GM23338 (cell line): ENCODE measurements around the gene MAPKAPK3. TPM values are rescaled to one million over a fixed set of nuclear protein-coding genes. Genes with fewer than 3 reads are reported as not detected.

Source experiments
- ATAC-seq: fragments of 200-7000 bp; cut with Tn5 transposase; 3 replicates; pipeline ENCODE4 v1.9.1; 2020
- DNase-seq: peaks from one replicate; pipeline ENCODE4 v3.0.0-alpha.2; 2015; ENCODE audit warnings: low spot score
- H2AFZ ChIP-seq: fragments of 200-600 bp; sonication (generic); 2 replicates; pipeline ENCODE4 v1.8.0; 2016; ENCODE audit warnings: antibody characterized with exemption, mild to moderate bottlenecking, moderate library complexity
- H3F3A ChIP-seq: fragments of 200-600 bp; sonication (generic); replicated peaks from 2 replicates; pipeline ENCODE4 v1.8.0; 2017; ENCODE audit warnings: antibody characterized with exemption, mixed run types, low read depth
- H3K27ac ChIP-seq: fragments of 200-600 bp; sonication (generic); 2 replicates; pipeline ENCODE4 v1.6.1; 2016; ENCODE audit warnings: low read depth
- H3K27me3 ChIP-seq: fragments of 200-600 bp; sonication (generic); 2 replicates; pipeline ENCODE4 v1.8.0; 2016; ENCODE audit warnings: mild to moderate bottlenecking, mixed run types, moderate library complexity; ENCODE audit not compliant: insufficient read depth
- H3K36me3 ChIP-seq: fragments of 200-600 bp; sonication (generic); 2 replicates; pipeline ENCODE4 v1.8.0; 2016; ENCODE audit warnings: mild to moderate bottlenecking; ENCODE audit not compliant: insufficient read depth
- H3K4me1 ChIP-seq: fragments of 200-600 bp; sonication (generic); 2 replicates; pipeline ENCODE4 v1.8.0; 2016; ENCODE audit warnings: mild to moderate bottlenecking, moderate library complexity; ENCODE audit not compliant: insufficient read depth
- H3K4me2 ChIP-seq: fragments of 200-600 bp; sonication (generic); 2 replicates; pipeline ENCODE4 v1.7.1; 2017; ENCODE audit warnings: mixed run types
- H3K4me3 ChIP-seq: fragments of 200-600 bp; sonication (generic); 2 replicates; pipeline ENCODE4 v1.6.1; 2016; ENCODE audit warnings: mixed run types
- H3K79me2 ChIP-seq: fragments of 200-600 bp; sonication (generic); replicated peaks from 2 replicates; pipeline ENCODE4 v1.8.0; 2017; ENCODE audit warnings: mild to moderate bottlenecking; ENCODE audit not compliant: insufficient read depth
- H3K9me2 ChIP-seq: fragments of 200-600 bp; sonication (generic); 2 replicates; pipeline ENCODE4 v1.8.0; 2017; ENCODE audit not compliant: insufficient read depth
- H4K20me1 ChIP-seq: fragments of 200-600 bp; sonication (generic); replicated peaks from 2 replicates; pipeline ENCODE4 v1.8.0; 2017; ENCODE audit warnings: mild to moderate bottlenecking; ENCODE audit not compliant: insufficient read depth
- H3K27ac Mint-ChIP-seq: 2 replicates; pipeline ENCODE4 v1.8.0; 2020; ENCODE audit warnings: inconsistent platforms, mild to moderate bottlenecking, moderate library complexity, mixed read lengths
- H3K27me3 Mint-ChIP-seq: 3 replicates; pipeline ENCODE4 v1.8.0; 2022; ENCODE audit warnings: low read depth, mild to moderate bottlenecking, moderate library complexity, mixed read lengths, inconsistent platforms; ENCODE audit not compliant: insufficient read depth, poor library complexity
- H3K36me3 Mint-ChIP-seq: 3 replicates; pipeline ENCODE4 v1.8.0; 2021; ENCODE audit warnings: low read depth, mild to moderate bottlenecking, inconsistent platforms, moderate library complexity, mixed read lengths
- H3K4me1 Mint-ChIP-seq: 3 replicates; pipeline ENCODE4 v1.8.0; 2020; ENCODE audit warnings: mild to moderate bottlenecking, inconsistent platforms, mixed read lengths
- H3K4me3 Mint-ChIP-seq: 3 replicates; pipeline ENCODE4 v1.8.0; 2021; ENCODE audit warnings: moderate library complexity, mild to moderate bottlenecking, inconsistent platforms, mixed read lengths
- H3K9me3 Mint-ChIP-seq: 3 replicates; pipeline ENCODE4 v1.8.0; 2020; ENCODE audit warnings: moderate library complexity, mild to moderate bottlenecking, inconsistent platforms, mixed read lengths
- CREB1 ChIP-seq: fragments of 250-450 bp; sonication (Bioruptor Pico); IDR thresholded peaks from 2 replicates; pipeline ENCODE4 v1.5.0; 2020; ENCODE audit warnings: low read depth, mild to moderate bottlenecking, moderate library complexity
- EZH2 ChIP-seq: fragments of 200-600 bp; sonication (generic); IDR thresholded peaks from one replicate; pipeline ENCODE4 v1.8.0; 2017; ENCODE audit warnings: antibody characterized with exemption, mild to moderate bottlenecking, low read depth; ENCODE audit not compliant: unreplicated experiment
- EZH2phosphoT487 ChIP-seq: fragments of 200-600 bp; sonication (generic); IDR thresholded peaks from one replicate; pipeline ENCODE4 v1.8.1; 2018; ENCODE audit warnings: antibody characterized with exemption; ENCODE audit not compliant: unreplicated experiment
- JUNB ChIP-seq: IDR thresholded peaks from one replicate; pipeline ENCODE4 v1.6.1; 2016; ENCODE audit warnings: antibody characterized with exemption; ENCODE audit not compliant: unreplicated experiment
- POLR2AphosphoS5 ChIP-seq: IDR thresholded peaks from 2 replicates; pipeline ENCODE4 v1.6.1; 2016; ENCODE audit warnings: antibody characterized with exemption, low read depth
- STAT1 ChIP-seq: IDR thresholded peaks from one replicate; pipeline ENCODE4 v1.6.1; 2016; ENCODE audit warnings: antibody characterized with exemption; ENCODE audit not compliant: unreplicated experiment
- polyA plus RNA-seq: library from polyadenylated mRNA; unstranded; fragments of >200 nt; fragmentation: Nextera tagmentation; extraction: Ambion mirVana; gene quantifications from 2 replicates; pipeline ENCODE4 v1.2.1, GENCODE V29; 2016
- total RNA-seq: library from RNA; depleted of rRNA; stranded (reverse); fragments of >200 nt; shearing (Covaris generic); gene quantifications from 2 replicates; pipeline ENCODE4 v1.2.3, GENCODE V29; 2014
- TF ChIP-seq, protein P1 (sequence below): fragments of 250-450 bp; sonication (Bioruptor Pico); IDR thresholded peaks from 2 replicates; pipeline ENCODE4 v1.5.0; 2020; ENCODE audit warnings: mild to moderate bottlenecking, moderate library complexity
- TF ChIP-seq, protein P2 (sequence below): IDR thresholded peaks from one replicate; pipeline ENCODE4 v1.6.1; 2018; ENCODE audit warnings: antibody characterized with exemption; ENCODE audit not compliant: unreplicated experiment
- TF ChIP-seq, protein P3 (sequence below), 2 experiments: fragments of 200-600 bp in 1 of 2; sonication (generic) in 1 of 2; conservative IDR thresholded peaks; 2 replicates each; pipeline versions ENCODE4 v1.5.1 to v1.6.1; 2016 to 2017; ENCODE audit warnings: antibody characterized with exemption in 2 of 2, low read depth in 2 of 2, mild to moderate bottlenecking in 2 of 2, moderate library complexity in 1 of 2

MAPKAPK3 gene
- total and polyA plus RNA-seq, 2 experiments from 2014 or later = 16.5 to 51.1 TPM

DNA sequence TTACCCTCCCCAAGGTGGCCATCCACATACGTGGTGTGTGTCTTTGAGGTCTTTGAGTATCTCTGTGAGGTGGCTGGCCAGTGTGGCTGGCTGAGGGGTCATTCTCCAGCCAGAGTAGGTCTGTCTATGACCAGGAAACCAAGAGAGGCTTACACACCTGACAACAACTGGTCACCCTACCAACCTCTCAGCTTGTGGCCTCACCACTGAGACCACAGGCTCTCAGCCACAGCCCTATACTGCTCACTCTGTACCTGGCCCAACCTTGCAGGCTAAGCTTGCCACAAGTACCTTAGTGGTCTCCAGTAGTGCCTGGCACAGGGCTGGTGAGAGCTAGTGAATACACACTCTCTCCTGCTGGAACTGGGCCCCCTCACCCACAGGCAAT, 42.5 kb upstream of the MAPKAPK3 start:
- Histone ChIP-seq H4K20me1 (no peaks in the 10 kb centered on the region), H3K4me1 (no peaks in the 10 kb centered on the region; the same call in 1 of the 2 replicates), H3K4me3 (no peak overlapping the region), H2AFZ (no peak overlapping the region), H3K9me2 (no peaks in the 10 kb centered on the region), H3F3A (peaks cover 10% of the 10 kb centered on the region), H3K36me3 (no peaks in the 10 kb centered on the region), H3K27ac (no peak overlapping the region), H3K79me2 (peaks cover 7% of the 10 kb centered on the region; the same call in 1 of the 2 replicates), H3K4me2 (no peak overlapping the region), H3K27me3 (no peaks in the 10 kb centered on the region)
- Mint-ChIP-seq H3K9me3 (no peaks in the 10 kb centered on the region), H3K4me1 (0 out of 3 replicates have a peak, but pooled peaks cover 2% of the 10 kb centered on the region), H3K27me3 (peaks cover 3% of the 10 kb centered on the region), H3K36me3 (no peaks in the 10 kb centered on the region), H3K27ac (no peak overlapping the region), H3K4me3 (no peak overlapping the region)
- DNase-seq (no peak), ATAC-seq (no peak)
- TF ChIP-seq, protein P1, sequence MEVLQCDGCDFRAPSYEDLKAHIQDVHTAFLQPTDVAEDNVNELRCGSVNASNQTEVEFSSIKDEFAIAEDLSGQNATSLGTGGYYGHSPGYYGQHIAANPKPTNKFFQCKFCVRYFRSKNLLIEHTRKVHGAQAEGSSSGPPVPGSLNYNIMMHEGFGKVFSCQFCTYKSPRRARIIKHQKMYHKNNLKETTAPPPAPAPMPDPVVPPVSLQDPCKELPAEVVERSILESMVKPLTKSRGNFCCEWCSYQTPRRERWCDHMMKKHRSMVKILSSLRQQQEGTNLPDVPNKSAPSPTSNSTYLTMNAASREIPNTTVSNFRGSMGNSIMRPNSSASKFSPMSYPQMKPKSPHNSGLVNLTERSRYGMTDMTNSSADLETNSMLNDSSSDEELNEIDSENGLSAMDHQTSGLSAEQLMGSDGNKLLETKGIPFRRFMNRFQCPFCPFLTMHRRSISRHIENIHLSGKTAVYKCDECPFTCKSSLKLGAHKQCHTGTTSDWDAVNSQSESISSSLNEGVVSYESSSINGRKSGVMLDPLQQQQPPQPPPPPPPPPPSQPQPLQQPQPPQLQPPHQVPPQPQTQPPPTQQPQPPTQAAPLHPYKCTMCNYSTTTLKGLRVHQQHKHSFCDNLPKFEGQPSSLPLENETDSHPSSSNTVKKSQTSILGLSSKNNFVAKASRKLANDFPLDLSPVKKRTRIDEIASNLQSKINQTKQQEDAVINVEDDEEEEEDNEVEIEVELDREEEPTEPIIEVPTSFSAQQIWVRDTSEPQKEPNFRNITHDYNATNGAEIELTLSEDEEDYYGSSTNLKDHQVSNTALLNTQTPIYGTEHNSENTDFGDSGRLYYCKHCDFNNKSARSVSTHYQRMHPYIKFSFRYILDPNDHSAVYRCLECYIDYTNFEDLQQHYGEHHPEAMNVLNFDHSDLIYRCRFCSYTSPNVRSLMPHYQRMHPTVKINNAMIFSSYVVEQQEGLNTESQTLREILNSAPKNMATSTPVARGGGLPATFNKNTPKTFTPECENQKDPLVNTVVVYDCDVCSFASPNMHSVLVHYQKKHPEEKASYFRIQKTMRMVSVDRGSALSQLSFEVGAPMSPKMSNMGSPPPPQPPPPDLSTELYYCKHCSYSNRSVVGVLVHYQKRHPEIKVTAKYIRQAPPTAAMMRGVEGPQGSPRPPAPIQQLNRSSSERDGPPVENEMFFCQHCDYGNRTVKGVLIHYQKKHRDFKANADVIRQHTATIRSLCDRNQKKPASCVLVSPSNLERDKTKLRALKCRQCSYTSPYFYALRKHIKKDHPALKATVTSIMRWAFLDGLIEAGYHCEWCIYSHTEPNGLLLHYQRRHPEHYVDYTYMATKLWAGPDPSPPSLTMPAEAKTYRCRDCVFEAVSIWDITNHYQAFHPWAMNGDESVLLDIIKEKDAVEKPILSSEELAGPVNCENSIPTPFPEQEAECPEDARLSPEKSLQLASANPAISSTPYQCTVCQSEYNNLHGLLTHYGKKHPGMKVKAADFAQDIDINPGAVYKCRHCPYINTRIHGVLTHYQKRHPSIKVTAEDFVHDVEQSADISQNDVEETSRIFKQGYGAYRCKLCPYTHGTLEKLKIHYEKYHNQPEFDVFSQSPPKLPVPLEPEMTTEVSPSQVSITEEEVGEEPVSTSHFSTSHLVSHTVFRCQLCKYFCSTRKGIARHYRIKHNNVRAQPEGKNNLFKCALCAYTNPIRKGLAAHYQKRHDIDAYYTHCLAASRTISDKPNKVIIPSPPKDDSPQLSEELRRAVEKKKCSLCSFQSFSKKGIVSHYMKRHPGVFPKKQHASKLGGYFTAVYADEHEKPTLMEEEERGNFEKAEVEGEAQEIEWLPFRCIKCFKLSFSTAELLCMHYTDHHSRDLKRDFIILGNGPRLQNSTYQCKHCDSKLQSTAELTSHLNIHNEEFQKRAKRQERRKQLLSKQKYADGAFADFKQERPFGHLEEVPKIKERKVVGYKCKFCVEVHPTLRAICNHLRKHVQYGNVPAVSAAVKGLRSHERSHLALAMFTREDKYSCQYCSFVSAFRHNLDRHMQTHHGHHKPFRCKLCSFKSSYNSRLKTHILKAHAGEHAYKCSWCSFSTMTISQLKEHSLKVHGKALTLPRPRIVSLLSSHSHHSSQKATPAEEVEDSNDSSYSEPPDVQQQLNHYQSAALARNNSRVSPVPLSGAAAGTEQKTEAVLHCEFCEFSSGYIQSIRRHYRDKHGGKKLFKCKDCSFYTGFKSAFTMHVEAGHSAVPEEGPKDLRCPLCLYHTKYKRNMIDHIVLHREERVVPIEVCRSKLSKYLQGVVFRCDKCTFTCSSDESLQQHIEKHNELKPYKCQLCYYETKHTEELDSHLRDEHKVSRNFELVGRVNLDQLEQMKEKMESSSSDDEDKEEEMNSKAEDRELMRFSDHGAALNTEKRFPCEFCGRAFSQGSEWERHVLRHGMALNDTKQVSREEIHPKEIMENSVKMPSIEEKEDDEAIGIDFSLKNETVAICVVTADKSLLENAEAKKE = no peak
- no peak for TF ChIP-seq CREB1 (CRISPR knock-in tag)
- TF ChIP-seq, protein P2, sequence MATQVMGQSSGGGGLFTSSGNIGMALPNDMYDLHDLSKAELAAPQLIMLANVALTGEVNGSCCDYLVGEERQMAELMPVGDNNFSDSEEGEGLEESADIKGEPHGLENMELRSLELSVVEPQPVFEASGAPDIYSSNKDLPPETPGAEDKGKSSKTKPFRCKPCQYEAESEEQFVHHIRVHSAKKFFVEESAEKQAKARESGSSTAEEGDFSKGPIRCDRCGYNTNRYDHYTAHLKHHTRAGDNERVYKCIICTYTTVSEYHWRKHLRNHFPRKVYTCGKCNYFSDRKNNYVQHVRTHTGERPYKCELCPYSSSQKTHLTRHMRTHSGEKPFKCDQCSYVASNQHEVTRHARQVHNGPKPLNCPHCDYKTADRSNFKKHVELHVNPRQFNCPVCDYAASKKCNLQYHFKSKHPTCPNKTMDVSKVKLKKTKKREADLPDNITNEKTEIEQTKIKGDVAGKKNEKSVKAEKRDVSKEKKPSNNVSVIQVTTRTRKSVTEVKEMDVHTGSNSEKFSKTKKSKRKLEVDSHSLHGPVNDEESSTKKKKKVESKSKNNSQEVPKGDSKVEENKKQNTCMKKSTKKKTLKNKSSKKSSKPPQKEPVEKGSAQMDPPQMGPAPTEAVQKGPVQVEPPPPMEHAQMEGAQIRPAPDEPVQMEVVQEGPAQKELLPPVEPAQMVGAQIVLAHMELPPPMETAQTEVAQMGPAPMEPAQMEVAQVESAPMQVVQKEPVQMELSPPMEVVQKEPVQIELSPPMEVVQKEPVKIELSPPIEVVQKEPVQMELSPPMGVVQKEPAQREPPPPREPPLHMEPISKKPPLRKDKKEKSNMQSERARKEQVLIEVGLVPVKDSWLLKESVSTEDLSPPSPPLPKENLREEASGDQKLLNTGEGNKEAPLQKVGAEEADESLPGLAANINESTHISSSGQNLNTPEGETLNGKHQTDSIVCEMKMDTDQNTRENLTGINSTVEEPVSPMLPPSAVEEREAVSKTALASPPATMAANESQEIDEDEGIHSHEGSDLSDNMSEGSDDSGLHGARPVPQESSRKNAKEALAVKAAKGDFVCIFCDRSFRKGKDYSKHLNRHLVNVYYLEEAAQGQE = no peak
- TF ChIP-seq STAT1 = no peak
- TF ChIP-seq, protein P3, sequence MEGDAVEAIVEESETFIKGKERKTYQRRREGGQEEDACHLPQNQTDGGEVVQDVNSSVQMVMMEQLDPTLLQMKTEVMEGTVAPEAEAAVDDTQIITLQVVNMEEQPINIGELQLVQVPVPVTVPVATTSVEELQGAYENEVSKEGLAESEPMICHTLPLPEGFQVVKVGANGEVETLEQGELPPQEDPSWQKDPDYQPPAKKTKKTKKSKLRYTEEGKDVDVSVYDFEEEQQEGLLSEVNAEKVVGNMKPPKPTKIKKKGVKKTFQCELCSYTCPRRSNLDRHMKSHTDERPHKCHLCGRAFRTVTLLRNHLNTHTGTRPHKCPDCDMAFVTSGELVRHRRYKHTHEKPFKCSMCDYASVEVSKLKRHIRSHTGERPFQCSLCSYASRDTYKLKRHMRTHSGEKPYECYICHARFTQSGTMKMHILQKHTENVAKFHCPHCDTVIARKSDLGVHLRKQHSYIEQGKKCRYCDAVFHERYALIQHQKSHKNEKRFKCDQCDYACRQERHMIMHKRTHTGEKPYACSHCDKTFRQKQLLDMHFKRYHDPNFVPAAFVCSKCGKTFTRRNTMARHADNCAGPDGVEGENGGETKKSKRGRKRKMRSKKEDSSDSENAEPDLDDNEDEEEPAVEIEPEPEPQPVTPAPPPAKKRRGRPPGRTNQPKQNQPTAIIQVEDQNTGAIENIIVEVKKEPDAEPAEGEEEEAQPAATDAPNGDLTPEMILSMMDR (conservative IDR thresholded peaks at IDR 0.05; ENCODE audit: low read depth in 2 of 2) = no peak
- TF ChIP-seq POLR2AphosphoS5 = no peak
- no peak for TF ChIP-seq EZH2
- no peak for TF ChIP-seq JUNB
- TF ChIP-seq EZH2phosphoT487 = no peak
